Left renal cortex interstitium (tissue), 4 donors: ENCODE data around the gene DNAH12. TPM values are rescaled to one million over a fixed set of nuclear protein-coding genes. Genes with fewer than 3 reads are reported as not detected.

Source experiments
- DNase-seq, 4 donors: peaks; one replicate each; pipeline ENCODE4 v3.0.0-alpha.2; 2013; ENCODE audit warnings: low read depth in 4 of 4, low spot score in 2 of 4, missing footprints in 1 of 4
- polyA plus RNA-seq, 4 donors: library from polyadenylated mRNA; unstranded; fragments of 120-200 nt; gene quantifications; one replicate each; pipeline ENCODE4 v1.2.1, GENCODE V29; 2013; ENCODE audit not compliant: insufficient read length in 4 of 4

Gene DNAH12, protein sequence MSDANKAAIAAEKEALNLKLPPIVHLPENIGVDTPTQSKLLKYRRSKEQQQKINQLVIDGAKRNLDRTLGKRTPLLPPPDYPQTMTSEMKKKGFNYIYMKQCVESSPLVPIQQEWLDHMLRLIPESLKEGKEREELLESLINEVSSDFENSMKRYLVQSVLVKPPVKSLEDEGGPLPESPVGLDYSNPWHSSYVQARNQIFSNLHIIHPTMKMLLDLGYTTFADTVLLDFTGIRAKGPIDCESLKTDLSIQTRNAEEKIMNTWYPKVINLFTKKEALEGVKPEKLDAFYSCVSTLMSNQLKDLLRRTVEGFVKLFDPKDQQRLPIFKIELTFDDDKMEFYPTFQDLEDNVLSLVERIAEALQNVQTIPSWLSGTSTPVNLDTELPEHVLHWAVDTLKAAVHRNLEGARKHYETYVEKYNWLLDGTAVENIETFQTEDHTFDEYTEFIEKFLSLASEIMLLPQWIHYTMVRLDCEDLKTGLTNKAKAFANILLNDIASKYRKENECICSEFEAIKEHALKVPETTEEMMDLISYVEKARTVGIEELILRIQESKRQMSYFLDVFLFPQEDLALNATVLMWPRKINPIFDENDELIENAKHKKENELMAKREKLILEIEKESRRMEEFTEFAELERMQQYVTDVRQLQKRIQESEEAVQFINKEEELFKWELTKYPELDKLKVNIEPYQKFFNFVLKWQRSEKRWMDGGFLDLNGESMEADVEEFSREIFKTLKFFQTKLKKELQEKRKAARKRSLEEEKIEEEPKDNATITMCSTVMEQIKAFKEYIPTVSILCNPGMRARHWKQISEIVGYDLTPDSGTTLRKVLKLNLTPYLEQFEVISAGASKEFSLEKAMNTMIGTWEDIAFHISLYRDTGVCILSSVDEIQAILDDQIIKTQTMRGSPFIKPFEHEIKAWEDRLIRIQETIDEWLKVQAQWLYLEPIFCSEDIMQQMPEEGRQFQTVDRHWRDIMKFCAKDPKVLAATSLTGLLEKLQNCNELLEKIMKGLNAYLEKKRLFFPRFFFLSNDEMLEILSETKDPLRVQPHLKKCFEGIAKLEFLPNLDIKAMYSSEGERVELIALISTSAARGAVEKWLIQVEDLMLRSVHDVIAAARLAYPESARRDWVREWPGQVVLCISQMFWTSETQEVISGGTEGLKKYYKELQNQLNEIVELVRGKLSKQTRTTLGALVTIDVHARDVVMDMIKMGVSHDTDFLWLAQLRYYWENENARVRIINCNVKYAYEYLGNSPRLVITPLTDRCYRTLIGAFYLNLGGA (N-terminal part only)
- 1 to 10 TPM in 2 of 4 donors, under 1 TPM in 2; 0.89 to 2.3 (median 1.4) TPM for polyA plus RNA-seq

- DNase-seq: peak; percentile 76 to 87 (median 82)
These were observed at the start of gene DNAH12 for GRCh38 chr3:57544181-57545125. DNAH12 (minus strand) TSS chr3:57544344; CDS start chr3:57542870, 1,474 bp downstream.

DNA sequence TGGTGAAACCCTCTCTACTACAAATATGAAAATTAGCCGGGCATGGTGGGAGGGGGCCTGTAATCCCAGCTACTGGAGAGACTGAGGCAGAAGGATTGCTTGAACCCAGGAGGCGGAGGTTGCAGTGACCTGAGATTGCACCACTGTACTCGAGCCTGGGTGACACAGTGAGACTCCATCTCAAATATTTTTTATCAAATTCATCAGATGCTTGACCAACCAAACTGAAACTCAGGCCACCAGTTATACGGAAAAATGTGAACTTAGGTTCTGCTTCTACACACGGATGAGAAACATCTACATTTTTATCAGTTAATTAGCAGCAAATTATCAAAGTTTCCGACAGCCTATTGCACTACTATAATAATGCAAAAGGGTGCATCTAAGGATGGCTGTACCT, 48.2 kb upstream of the DNAH12 start:
- no peak for DNase-seq

- DNase-seq: no peak
These were observed 43.8 kb upstream of the DNAH12 start for GRCh38 chr3:57587905-57588304.

- DNase-seq: no peak
These were observed 42.6 kb upstream of the DNAH12 start for GRCh38 chr3:57586778-57587177.

DNA sequence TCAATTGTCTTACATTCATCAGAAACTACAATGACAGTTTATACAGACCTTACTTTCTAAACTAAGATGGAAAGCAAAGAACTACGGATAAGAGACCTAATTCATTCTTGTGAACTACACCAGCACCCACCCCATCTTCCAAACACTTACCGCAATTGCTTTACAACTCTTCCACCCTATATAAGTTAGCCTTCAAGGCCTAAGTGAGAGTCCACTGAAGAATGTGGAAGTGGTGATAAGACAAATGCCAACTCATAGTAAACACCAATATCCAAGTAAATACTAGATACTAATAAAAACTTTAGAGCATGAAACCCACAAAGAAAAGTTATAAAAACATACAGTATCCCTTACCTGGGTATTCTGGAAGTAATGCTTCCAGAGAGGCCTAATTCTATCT, 39.4 kb upstream of the DNAH12 start:
- no peak for DNase-seq

GRCh38 chr3:57582474-57583168, 38.5 kb upstream of the DNAH12 start:
- DNase-seq: no peak

- DNase-seq: no peak
These were observed 33.7 kb upstream of the DNAH12 start for GRCh38 chr3:57577801-57578200.

DNA sequence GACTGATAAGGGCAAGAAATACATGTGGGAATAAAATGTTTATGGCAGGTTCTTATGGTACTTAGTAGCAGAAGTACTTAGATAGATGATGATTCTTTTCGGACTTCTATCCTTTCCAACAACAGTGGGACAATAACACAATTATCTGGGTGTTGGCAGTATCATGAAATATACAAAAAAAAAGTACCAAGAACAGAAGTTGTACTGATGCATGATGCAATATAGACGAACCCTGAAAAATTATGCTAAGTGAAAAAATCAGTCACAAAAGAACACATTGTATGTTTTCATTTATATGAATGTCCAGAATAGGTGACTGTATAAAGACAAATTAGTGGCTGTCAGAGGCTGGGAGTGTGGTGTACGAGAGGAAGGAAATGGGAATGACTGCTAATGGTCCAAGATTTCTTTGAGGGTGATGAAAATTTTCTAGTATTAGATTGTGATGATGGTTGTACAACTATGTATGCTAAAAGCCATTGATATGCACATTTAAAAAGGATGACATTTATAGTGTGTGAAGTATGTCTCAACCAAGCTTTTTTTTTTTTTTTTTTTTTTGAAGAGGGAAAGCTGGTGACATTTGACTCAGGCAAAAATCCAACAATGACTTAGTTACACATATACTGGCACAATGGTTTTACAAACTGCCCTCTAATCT, 32.0 kb upstream of the DNAH12 start:
- DNase-seq: no peak

- no peak for DNase-seq
These were observed 28.0 kb upstream of the DNAH12 start for GRCh38 chr3:57572096-57572495.

- no peak for DNase-seq
These were observed 26.7 kb upstream of the DNAH12 start for GRCh38 chr3:57570878-57571277.

- no peak for DNase-seq
These were observed 25.8 kb upstream of the DNAH12 start for GRCh38 chr3:57569859-57570450.

- no peak for DNase-seq
These were observed 15.4 kb upstream of the DNAH12 start for GRCh38 chr3:57559526-57559925.

DNA sequence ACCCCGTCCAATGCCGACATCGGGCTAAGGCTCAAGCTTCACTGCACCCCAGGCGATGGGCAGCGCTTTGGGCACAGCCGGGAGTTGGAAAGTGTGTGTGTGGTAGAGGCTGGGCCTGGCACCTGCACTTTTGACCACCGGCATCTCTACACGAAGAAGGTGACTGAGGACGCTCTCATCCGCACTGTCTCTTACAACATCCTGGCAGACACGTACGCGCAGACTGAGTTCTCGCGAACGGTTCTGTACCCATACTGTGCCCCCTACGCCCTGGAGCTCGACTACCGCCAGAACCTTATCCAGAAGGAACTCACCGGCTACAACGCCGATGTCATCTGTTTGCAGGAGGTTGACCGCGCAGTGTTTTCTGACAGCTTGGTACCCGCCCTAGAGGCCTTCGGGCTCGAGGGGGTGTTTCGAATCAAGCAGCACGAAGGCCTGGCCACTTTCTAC, 13.0 kb upstream of the DNAH12 start:
- no peak for DNase-seq

- no peak for DNase-seq
These were observed 12.4 kb upstream of the DNAH12 start for GRCh38 chr3:57556459-57557084.

GRCh38 chr3:57555738-57556458, 11.8 kb upstream of the DNAH12 start, which contains the start of gene PDE12:
PDE12 (plus strand) TSS chr3:57556274; CDS start chr3:57556380, 106 bp downstream.
- peak; percentile 83 to 98 (median 88) for DNase-seq

DNA sequence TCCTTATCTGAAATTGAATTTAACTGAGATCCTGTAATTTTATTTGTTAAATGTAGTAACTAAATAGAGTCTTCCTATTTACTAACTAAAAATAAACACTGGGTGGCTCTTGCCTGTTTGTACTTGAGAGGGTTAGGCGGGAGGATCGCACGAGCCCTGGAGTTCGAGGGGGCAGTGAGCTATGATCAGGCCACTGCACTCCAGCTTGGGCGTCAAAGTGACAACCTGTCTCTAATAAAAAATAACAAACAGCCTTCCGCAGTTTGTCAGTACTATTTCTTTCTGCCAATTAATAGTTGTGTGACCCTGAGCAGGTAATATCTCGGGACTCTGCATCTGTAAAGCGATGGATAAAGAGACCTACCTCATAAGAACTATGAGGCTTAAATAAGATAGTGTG, 11.2 kb upstream of the DNAH12 start:
- no peak for DNase-seq

DNA sequence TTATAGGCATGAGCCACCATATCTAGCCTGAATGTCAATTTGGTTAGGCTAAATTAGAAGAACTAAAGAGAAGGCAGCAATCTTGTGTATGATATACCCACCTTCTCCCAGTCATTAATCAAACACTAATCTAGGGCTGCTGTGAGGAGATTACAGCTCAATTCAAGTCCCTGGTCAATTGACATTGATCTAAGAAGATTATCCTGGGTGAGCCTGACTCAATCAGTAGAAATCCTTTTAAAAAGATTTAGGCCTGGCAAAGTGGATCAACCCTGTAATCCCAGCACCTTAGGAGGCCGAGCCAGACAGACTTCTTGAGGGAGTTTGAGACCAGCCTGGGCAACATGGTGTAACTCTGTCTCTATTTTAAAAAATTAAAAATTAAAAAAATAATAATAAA, 2.5 kb upstream of the DNAH12 start:
- no peak for DNase-seq
